Measurements from ENCODE around the gene TGM6.

Gene TGM6

DNA sequence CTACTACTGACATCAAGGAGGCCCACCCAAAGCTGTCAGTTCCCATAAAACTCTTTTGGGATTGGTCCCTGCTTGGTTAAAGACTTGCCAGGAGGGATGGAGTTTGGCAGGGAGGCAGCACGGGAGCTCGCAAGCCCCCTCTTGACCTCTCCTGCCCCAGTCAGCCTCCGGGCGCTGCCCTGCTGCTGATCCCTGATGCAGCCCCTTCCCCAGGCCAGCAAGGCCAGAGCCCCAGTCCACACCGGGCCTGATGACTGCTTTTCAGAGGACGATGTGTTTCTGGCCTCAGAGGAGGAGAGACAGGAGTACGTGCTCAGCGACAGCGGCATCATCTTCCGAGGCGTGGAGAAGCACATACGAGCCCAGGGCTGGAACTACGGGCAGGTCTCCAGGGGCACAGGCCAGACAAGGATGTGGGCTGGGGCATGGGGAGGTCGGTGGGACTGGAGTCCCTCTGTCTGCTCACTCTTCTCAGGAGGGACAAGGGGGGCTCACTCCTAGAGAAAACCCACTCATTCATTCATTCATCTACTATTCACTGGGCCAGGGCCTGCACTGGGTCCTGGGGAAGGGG lies 15.6 kb downstream of the TGM6 start:
- TF ChIP-seq EZH2phosphoT487 (IDR thresholded peaks at IDR 0.05; ENCODE audit: borderline replicate concordance) (no peak), CTCF (conservative IDR thresholded peaks at IDR 0.05; ENCODE audit: low read length) (no peak)
- Histone ChIP-seq H4K20me1 (ENCODE audit: insufficient read depth, low read length, poor library complexity, severe bottlenecking) (no peaks in the 10 kb centered on the region), H3K79me2 (ENCODE audit: insufficient read depth, low read length) (no peaks in the 10 kb centered on the region)

DNA sequence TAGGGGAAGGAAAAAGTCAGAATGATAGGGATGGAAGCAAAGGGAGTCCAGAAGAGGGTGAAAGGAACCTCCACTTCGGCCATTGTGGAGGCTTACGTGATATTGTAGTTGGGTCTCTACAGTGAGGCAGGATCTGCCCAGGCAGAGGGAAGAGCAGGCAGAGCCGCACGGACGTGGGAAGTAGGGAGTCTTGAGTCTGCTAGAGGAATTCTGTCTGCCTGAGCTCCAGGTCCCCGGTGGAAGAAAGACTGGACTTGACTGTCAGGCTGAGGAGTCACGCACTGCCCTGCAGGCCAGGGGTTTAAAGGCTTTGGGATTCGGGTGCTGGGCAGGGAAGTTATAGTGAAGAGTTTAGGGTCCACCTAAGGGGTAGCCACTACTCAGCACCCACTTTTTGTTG lies 16.4 kb downstream of the TGM6 start:
- no peaks in the 10 kb centered on the region for H3F3A ChIP-seq (ENCODE audit: low read depth)
- no peak for TF ChIP-seq CTCF (conservative IDR thresholded peaks at IDR 0.05; ENCODE audit: low read length)
- no peak for TF ChIP-seq EZH2phosphoT487 (IDR thresholded peaks at IDR 0.05; ENCODE audit: borderline replicate concordance)
- no peak overlapping the region for H2AFZ ChIP-seq (ENCODE audit: low read length)
- no peaks in the 10 kb centered on the region for H3K79me2 ChIP-seq (ENCODE audit: insufficient read depth, low read length)
- H3K9me2 ChIP-seq (replicated peaks; ENCODE audit: low read depth, low read length) = no peaks in the 10 kb centered on the region
- H3K9me3 ChIP-seq (ENCODE audit: insufficient read depth, low read depth, low read length) = no peaks in the 10 kb centered on the region
- H3K4me1 ChIP-seq (ENCODE audit: insufficient read depth, low read length, poor library complexity, severe bottlenecking) = no peaks in the 10 kb centered on the region
- no peaks in the 10 kb centered on the region for H3K36me3 ChIP-seq (ENCODE audit: insufficient read depth, low read length)
- no peak overlapping the region for H3K4me3 ChIP-seq (ENCODE audit: low read length, poor library complexity, severe bottlenecking)
- H3K4me2 ChIP-seq (ENCODE audit: low read depth, low read length, poor library complexity, severe bottlenecking) = no peak overlapping the region
- H3K27me3 ChIP-seq (ENCODE audit: insufficient read depth, low read length, poor library complexity, severe bottlenecking) = no peaks in the 10 kb centered on the region
- H3K9ac ChIP-seq (ENCODE audit: low read depth, low read length, poor library complexity, severe bottlenecking) = no peak overlapping the region
- no peaks in the 10 kb centered on the region for H4K20me1 ChIP-seq (ENCODE audit: insufficient read depth, low read length, poor library complexity, severe bottlenecking)

More for the DNA sequence above, 15.6 kb downstream of the TGM6 start:
- Histone ChIP-seq H3K9me3 (ENCODE audit: insufficient read depth, low read depth, low read length) (no peaks in the 10 kb centered on the region), H2AFZ (ENCODE audit: low read length) (no peak overlapping the region), H3F3A (ENCODE audit: low read depth) (no peaks in the 10 kb centered on the region), H3K27me3 (ENCODE audit: insufficient read depth, low read length, poor library complexity, severe bottlenecking) (no peaks in the 10 kb centered on the region), H3K4me3 (ENCODE audit: low read length, poor library complexity, severe bottlenecking) (no peak overlapping the region), H3K4me2 (ENCODE audit: low read depth, low read length, poor library complexity, severe bottlenecking) (no peak overlapping the region), H3K4me1 (ENCODE audit: insufficient read depth, low read length, poor library complexity, severe bottlenecking) (no peaks in the 10 kb centered on the region), H3K36me3 (ENCODE audit: insufficient read depth, low read length) (no peaks in the 10 kb centered on the region), H3K9me2 (replicated peaks; ENCODE audit: low read depth, low read length) (no peaks in the 10 kb centered on the region), H3K9ac (ENCODE audit: low read depth, low read length, poor library complexity, severe bottlenecking) (no peak overlapping the region)

DNA sequence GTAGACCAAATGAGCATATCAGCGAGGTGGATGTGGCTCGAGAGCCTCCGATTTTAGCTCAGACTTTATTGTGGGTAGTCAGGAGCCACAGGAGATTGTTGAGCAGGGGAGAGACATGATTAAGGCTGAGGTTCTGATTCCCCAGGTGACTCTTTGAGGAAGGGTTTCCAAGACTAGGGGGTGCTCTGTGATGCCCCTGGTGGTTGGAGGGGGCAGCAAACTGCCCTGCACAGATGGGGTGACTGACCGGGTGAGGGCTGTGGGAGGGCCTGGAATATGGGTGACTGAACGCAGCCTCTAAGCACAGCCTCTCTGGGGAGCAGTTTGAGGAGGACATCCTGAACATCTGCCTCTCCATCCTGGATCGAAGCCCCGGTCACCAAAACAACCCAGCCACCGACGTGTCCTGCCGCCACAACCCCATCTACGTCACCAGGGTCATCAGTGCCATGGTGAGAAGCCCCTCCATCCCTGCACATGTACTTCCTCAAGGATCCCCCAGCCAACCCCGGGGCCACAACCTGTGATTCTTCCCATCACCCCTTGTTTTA lies 17.0 kb downstream of the TGM6 start:
- Histone ChIP-seq H3K9me2 (replicated peaks; ENCODE audit: low read depth, low read length) (no peaks in the 10 kb centered on the region), H3F3A (ENCODE audit: low read depth) (no peaks in the 10 kb centered on the region), H4K20me1 (ENCODE audit: insufficient read depth, low read length, poor library complexity, severe bottlenecking) (no peaks in the 10 kb centered on the region), H3K9ac (ENCODE audit: low read depth, low read length, poor library complexity, severe bottlenecking) (no peak overlapping the region), H3K4me2 (ENCODE audit: low read depth, low read length, poor library complexity, severe bottlenecking) (no peak overlapping the region), H3K27me3 (ENCODE audit: insufficient read depth, low read length, poor library complexity, severe bottlenecking) (no peaks in the 10 kb centered on the region), H3K4me1 (ENCODE audit: insufficient read depth, low read length, poor library complexity, severe bottlenecking) (no peaks in the 10 kb centered on the region), H3K9me3 (ENCODE audit: insufficient read depth, low read depth, low read length) (no peaks in the 10 kb centered on the region), H2AFZ (ENCODE audit: low read length) (no peak overlapping the region), H3K36me3 (ENCODE audit: insufficient read depth, low read length) (no peaks in the 10 kb centered on the region), H3K79me2 (ENCODE audit: insufficient read depth, low read length) (no peaks in the 10 kb centered on the region), H3K4me3 (ENCODE audit: low read length, poor library complexity, severe bottlenecking) (no peak overlapping the region)
- peak; percentile 53 for TF ChIP-seq CTCF (conservative IDR thresholded peaks at IDR 0.05; ENCODE audit: low read length)
- no peak for TF ChIP-seq EZH2phosphoT487 (IDR thresholded peaks at IDR 0.05; ENCODE audit: borderline replicate concordance)

All from Loucy (cell line).